GM21529 (cell line): ENCODE results near the gene BACH2.

Experiments used
- ATAC-seq: cut with Tn5 transposase; IDR thresholded peaks from one replicate; pipeline ENCODE4 v1.9.1; 2021; ENCODE audit not compliant: unreplicated experiment

BACH2 gene

DNA sequence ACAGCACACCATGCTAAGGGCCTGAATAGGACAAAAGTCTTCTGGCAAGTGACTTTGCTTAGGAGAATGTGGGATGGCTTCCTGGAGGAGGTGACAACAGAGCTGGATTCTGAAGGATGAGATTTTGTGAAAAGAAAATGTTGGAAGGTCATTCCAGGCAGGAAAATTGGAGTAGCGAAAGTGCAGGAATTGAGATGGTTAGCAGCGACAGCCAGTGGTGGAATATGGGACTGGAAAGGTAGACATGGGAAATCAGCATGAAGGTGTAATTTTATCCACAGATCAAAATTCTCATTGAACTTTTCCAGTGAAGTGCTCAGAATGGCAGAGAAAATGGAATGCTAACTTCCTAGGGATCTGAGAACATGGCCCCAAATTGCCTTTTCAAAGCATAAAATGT lies 5.7 kb upstream of the BACH2 start:
- ATAC-seq = no peak

GRCh38 chr6:90301816-90302215 lies 5.2 kb upstream of the BACH2 start:
- ATAC-seq = no peak

GRCh38 chr6:90298459-90299053 lies 1.9 kb upstream of the BACH2 start:
- ATAC-seq = no peak

- ATAC-seq = no peak
Measured at GRCh38 chr6:90297867-90298381, 1.3 kb upstream of the BACH2 start.

DNA sequence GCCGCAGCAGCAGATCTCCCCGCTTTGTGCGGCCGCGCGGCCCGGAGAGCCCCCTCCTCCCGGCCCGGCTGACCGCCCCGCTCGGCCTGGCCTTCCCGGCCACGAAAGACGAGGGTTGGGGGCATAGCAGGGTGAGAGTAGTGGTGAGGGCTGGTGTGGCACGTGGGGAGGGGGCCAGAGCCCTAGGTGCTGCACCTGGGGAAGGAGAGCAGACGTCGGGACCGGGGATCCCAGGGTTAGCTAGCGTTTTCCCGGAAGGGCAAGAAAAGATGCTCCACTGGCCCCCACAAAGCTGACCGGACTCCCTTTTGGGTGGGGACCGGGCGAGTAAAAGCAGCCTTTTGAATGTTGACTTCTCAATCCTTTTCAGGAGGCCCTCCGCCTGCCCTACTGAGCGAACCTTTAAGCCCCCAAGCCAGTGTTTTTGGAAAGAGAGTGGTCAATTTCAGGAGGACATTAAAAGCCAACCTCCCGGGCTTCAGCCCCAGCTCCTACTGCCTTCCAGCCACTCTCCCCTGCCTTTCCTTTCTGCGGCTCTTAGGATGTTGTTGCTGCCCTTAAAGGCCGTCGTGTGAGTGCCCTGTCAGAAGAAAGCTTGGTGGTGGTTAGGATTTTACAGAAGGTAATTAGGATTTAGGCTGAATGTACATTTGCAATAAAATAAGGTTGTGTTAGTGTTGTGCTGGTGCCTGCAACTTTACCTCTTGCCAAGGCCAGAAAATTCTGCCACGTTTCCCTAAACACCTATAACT lies 648 bp upstream of the BACH2 start:
- no peak for ATAC-seq

- peak; percentile 46 for ATAC-seq
Measured at GRCh38 chr6:90295854-90296340, 746 bp downstream of the BACH2 start.

DNA sequence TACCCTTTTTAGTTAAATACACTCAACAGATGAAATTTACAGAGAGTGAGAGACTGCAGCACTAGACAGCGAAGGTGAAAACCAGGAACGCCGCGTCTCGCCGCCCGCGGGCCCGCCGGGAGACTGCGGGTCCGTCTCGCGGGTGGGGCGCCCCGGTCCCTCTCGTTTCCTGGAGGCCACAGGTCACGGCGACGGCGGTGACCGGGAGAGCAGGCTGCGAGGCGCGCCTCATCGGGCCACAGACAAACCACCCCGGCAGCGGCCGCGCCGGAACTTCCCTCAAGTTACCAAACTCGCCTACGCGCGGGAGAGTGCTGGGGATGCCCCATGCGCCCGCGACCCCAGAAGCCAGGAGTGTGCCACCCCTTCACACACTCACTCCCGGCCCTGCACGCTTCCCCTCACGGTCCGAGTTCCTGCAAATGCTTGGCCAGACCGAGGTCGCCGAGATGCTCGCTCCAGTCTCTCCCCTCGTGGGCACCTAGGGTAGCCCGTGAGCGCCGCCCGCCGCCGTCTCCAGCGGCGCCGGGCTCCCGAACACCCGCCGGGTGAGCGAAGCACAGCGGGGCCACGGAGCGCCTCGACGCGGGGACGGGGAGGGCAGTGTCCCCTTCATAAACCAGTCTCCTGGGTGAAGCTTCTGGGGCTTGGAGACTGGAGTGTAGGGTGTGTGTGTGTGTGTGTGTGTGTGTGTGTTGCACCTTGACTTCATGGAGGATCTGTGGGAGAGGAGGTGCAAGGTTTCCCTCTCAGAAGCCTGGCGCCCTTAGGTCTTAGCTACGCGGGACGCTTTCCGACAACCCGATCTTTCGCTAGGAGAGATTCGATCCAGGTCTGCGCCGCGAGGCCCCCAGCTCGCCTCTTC lies 1.4 kb downstream of the BACH2 start:
- ATAC-seq = no peak

DNA sequence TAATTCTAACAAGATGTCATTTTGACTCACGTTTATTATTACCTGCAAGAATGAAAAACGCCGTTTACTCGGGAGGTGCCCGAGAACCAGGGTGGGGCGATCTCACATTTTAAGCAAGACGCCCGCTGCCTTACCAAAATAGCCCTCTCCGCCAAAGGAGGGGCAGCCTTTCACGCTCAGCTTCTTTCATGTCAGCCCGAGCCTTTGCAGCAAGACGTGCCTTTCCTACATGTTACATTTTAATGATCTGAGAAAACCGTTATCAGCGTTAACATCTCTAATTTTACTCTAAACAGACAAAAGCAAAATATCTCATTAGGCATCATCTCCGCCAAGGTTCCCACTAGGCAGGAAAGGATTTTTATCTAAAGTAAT lies 2.0 kb downstream of the BACH2 start:
- ATAC-seq = no peak

DNA sequence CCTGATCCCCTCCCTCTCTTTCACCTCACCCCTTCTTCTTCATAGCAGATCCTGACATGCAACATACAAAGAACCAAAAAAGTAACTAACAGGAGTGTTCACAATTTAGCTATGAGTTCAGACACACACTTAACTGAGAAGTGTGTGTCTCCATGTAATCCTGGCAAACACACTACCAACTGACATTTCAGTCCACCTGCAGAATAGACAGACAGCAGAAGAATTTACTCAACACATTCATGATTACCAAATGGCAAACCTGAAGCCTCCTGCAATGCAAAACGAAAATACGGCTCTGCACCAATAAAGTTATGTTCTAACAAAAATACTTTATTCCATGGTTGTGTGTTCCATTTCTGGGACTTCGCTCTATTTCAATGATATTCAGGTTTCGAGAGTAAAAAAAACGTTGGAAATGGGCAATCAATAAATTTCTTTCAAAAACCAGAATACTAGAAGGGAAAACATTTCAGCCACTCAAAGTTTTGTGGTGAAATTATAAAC lies 2.6 kb downstream of the BACH2 start:
- no peak for ATAC-seq

DNA sequence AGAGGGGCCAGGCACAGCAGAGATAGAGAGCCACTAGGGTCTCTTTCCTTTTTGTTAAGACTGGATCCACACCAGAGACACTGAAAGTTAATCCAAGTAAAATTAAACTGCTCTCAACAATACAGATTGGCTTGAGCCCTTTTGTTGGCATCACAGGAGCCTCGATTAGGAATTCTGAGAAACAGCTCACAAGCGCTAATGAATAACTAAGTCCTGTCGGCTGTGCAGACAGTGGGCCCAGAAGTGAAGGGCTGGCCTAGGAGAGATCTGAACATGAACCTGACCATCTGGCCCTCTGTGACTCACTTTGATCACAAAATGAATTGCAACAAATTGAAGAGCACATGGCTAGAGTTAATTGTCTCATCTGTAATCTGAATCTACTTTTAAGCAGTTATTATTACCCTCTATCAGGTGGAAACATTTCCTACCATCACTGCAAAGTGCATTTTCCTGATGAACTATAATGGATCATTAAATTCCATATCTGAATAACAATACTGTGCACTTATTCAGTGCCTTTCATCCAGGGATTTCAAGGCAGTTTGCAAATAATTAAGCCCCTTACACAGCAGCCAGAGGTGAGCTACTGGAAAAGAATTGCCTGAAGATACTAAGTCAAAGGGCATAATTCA lies 3.2 kb downstream of the BACH2 start:
- no peak for ATAC-seq

- ATAC-seq = no peak
Measured at GRCh38 chr6:90291565-90291964, 5.1 kb downstream of the BACH2 start.

DNA sequence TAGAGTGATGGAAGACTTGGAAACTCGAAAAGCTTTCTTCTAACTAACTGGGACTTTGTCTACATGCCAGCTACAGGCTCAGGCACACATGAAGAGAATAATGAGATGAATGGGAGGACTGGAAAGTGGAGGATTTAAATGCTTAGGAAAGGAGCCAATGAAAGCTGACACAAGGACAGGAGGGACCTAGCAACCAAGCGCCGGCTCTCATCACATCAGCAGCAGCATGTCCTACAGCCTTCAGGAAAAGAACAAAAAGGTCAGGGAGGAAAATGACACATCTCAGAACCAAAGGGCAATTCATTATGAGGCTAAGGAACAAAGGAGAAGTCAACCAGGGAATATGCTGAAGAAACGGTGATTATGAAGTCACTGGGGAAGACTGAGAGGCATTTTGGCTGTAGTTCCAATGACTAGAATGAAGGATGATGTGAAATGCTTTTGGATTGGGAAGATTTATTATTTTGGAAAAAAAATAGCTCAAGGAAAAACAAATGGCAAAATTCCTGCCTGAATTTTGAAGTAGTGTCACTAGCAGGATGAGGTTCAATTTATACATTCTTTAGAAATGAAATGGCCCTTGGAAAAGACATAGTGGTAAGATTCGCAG lies 5.7 kb downstream of the BACH2 start:
- no peak for ATAC-seq

DNA sequence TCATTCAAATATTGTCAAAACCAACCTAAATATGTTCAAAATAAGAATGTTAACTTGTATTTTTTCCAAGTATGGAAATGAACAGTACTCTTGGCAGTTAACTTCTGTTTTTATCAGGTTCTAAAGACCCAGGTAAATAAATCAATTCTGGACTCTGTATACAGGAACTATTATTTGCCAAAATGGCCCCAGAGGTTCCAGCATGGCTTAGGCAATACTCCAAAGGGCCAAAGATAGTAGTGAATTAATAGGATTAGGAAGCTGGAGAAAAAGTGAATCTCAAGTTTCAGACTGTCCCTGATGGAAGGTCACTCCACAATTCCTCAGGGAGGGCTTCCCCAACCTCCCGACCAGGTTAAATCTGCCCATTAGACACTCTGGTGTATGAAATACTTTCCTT lies 6.7 kb downstream of the BACH2 start:
- no peak for ATAC-seq

DNA sequence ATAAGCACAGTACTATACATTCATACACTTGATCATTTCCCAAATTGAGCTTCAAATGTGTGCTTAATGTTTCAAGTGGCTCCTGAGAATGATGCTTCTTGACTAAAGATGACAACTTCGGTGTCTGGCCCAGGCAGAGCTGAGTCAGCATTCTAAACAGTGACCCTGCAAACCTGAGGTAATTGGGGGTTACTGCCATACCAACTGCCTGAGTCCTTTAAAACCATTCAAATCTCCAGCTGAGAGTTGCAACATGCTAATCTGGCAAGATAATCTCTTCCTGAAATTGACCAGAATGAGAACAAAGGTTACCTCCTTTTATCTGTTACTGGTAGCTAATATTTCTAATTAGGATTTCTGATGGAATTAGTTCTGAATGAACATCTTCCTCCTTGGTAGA lies 8.2 kb downstream of the BACH2 start:
- no peak for ATAC-seq

GRCh38 chr6:90286884-90287488 lies 9.7 kb downstream of the BACH2 start:
- no peak for ATAC-seq

DNA sequence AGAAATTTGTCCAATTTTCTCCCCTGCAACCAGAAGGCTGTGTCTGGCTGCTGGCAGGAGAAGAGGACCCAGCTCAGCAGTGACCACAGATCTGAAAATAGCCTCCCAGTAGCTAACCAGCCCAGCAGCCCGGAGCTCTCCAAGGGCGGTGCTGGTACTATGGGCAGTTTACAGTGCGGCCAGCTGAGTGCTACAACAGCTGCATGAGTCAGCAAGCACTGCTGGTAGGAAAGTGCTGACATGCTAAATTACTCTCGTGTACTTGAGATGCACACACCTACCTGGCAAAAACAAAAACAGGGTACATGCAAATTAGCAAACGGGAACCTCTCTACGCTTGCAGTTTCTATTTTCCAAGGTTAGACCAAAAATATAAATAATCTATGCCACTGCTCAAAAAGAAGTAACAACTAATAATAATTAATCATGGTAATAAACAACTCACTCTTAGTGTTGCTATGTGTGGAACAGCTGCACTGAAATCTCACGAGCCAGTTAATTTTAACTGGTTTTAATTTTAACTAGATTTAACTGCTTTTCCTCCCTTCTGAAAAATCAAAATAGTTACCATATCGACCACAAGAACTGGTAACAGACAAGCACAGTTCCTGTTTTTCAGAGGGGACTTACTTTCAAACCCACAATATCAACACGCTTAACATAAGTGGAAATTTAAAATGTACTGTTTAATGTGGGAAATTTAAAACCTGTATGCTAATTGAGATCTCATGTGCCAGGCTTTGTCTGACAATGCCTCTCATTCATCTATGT lies 10.8 kb downstream of the BACH2 start:
- peak; percentile 59 for ATAC-seq

- peak; percentile 45 for ATAC-seq
Measured at GRCh38 chr6:90285042-90285481, 11.6 kb downstream of the BACH2 start.

GRCh38 chr6:90284236-90285041 lies 12.2 kb downstream of the BACH2 start:
- ATAC-seq = peak; percentile 78
